IMR-90 (cell line): ENCODE measurements around the gene TMEM129.

Experiments
- BHLHE40 ChIP-seq: fragments of 150-350 bp; IDR thresholded peaks from 2 replicates; pipeline ENCODE4 v1.6.1; 2016; ENCODE audit warnings: mild to moderate bottlenecking, low read depth, low read length
- CEBPB ChIP-seq: IDR thresholded peaks from 2 replicates; pipeline ENCODE4 v1.6.1; 2012; ENCODE audit warnings: low read depth, low read length, improper control_type of control experiment
- CTCF ChIP-seq: conservative IDR thresholded peaks from 2 replicates; pipeline ENCODE4 v1.5.1; 2012; ENCODE audit warnings: mild to moderate bottlenecking, low read depth, low read length, improper control_type of control experiment
- FOS ChIP-seq: fragments of 150-350 bp; IDR thresholded peaks from 2 replicates; pipeline ENCODE4 v1.6.1; 2016; ENCODE audit warnings: low read depth, low read length
- MAFK ChIP-seq: IDR thresholded peaks from 2 replicates; pipeline ENCODE4 v1.6.1; 2012; ENCODE audit warnings: low read depth, low read length, improper control_type of control experiment
- MAZ ChIP-seq: IDR thresholded peaks from 2 replicates; pipeline ENCODE4 v1.6.1; 2012; ENCODE audit warnings: low read depth, mild to moderate bottlenecking, low read length, improper control_type of control experiment, moderate library complexity, borderline replicate concordance
- MXI1 ChIP-seq: IDR thresholded peaks from 2 replicates; pipeline ENCODE4 v1.6.1; 2012; ENCODE audit warnings: low read depth, mild to moderate bottlenecking, low read length, moderate library complexity, borderline replicate concordance
- POLR2A ChIP-seq: IDR thresholded peaks from 2 replicates; pipeline ENCODE4 v1.6.1; 2012; ENCODE audit warnings: mild to moderate bottlenecking, low read depth, low read length
- RAD21 ChIP-seq: IDR thresholded peaks from 2 replicates; pipeline ENCODE4 v1.6.1; 2012; ENCODE audit warnings: low read length, improper control_type of control experiment
- RFX5 ChIP-seq: IDR thresholded peaks from 2 replicates; pipeline ENCODE4 v1.8.0; 2012; ENCODE audit warnings: low read depth, mild to moderate bottlenecking, low read length, moderate library complexity
- USF2 ChIP-seq: fragments of 150-350 bp; IDR thresholded peaks from 2 replicates; pipeline ENCODE4 v1.6.1; 2017; ENCODE audit warnings: mild to moderate bottlenecking, antibody characterized with exemption, low read length, low read depth

- no peak for TF ChIP-seq CEBPB
- no peak for TF ChIP-seq CTCF
- TF ChIP-seq MAFK = no peak
- no peak for TF ChIP-seq RAD21
- TF ChIP-seq POLR2A = no peak
- no peak for TF ChIP-seq BHLHE40
- no peak for TF ChIP-seq FOS
- TF ChIP-seq RFX5 = no peak
- no peak for TF ChIP-seq MAZ
- no peak for TF ChIP-seq USF2
- no peak for TF ChIP-seq MXI1
Observed at GRCh38 chr4:1708581-1708980, 12.5 kb downstream of the TMEM129 start.
